SK-N-DZ (cell line): ENCODE measurements around the gene TCF3.
A peak's percentile ranks its signal among the peaks of the same experiment; 100 is the strongest.
"Not testable (repeated sequence)": the region's sequence is repeated elsewhere in the genome, so short reads cannot be mapped to it uniquely, and the experiment has no call there.

Source experiments
- DNase-seq: peaks from one replicate; pipeline ENCODE4 v3.0.0-alpha.2; 2015; ENCODE audit warnings: low spot score

TCF3 gene

DNA sequence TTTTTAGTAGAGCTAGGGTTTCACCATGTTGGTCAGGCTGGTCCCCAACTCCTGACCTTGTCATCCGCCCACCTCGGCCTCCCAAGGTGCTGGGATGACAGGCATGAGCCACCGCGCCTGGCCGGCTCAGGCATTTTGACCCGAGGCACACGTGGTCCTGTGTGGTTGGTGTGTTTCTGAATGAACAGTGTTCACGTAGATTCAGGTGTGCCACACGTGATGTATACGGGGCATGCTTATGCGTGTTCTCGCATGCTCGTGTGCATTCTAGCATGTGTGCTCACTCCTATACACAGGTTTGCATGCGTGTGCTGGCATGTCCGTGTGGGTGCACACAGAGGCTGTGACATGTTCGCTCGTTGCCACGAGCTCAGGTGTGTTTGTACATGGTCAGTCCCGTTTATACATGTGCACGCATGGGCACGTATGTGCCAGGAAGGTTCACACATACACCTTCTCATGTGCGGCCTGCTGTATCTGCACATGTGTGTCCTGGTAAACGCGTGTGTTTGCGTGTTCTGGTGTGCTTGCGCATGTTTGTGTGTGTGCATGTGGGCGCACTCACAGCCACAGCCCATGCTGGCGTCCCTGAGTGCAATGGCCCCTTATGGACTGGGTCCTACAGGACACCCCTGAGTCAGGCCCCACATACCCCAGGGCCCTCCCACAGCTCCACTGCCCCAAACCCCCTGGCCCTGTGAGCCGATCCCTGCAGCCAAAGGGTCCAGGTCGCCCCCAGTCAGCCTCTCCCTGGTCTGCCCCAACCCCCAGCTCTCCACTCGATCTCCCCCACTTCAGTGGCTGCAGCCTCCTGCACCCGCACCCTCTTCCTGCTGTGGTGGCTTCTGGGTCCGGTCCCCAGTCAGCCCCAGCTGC is 20.6 kb upstream of the TCF3 start:
- DNase-seq = no peak

DNA sequence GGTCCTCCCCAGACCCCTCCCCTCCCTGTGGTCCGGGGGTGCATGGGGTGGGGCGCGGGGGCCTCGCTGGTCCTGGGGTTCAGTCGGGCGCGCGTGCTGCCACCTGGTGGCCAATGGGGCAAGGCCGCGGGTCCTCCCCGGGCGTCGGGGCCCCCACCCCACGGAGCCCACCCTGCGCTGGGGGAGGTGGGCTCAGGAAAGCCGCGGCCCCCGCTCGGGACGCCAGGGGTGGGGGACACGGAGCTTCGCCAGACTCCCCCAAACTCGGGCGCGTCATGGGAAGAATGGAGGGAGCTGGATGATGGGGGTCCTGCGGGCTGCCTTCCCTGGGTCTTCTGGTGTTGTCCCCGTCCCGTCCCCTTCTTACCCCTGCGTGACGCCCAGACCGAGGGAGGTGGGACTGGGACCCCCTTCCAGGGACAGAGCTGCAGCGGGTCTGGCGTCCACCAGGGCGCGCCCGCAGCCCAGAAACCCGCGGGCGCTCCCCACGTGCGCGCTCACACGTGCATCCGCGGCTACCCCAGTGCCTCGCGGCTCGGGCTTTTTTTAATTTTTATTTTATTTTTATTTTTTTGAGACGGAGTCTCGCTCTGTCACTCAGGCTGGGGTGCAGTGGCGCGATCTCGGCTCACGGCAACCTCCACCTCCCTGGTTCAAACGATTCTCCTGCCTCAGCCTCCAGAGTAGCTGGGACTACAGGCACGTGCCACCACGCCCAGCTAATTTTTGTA is 19.8 kb upstream of the TCF3 start:
- DNase-seq = peak; percentile 68

DNA sequence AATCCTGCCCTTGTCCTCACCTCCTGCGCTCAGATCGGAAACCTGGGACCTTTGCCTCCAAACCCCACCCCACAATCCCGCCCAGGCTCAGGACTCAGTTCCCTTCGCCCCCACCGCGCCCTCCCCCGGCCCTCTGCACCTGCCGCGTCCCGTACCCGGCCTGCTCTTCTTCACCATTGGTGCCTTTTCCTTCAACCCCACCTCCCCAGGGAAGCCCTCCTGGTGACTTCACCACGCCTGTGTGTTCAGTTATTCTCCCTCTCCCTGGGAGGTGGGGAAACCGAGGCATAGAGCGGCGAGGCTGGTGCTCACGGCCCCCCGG is 19.3 kb upstream of the TCF3 start:
- no peak for DNase-seq

DNA sequence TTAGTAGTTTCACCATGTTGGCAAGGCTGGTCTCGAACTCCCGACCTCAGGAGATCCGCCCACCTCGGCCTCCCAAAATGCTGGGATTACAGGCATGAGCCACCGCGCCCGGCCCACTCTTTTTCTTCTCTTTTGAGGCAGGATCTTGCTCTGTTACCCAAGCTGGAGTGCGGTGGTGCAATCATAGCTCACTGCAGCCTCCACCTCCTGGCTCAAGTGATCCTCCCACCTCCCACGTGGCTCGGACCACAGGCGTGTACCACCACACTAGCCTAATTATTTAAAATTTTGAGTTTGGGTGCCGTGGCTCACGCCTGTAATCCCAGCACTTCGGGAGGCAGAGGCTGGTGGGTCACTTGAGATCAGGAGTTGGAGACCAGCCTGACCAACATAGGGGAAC is 18.3 kb upstream of the TCF3 start:
- not testable (repeated sequence) for DNase-seq

DNA sequence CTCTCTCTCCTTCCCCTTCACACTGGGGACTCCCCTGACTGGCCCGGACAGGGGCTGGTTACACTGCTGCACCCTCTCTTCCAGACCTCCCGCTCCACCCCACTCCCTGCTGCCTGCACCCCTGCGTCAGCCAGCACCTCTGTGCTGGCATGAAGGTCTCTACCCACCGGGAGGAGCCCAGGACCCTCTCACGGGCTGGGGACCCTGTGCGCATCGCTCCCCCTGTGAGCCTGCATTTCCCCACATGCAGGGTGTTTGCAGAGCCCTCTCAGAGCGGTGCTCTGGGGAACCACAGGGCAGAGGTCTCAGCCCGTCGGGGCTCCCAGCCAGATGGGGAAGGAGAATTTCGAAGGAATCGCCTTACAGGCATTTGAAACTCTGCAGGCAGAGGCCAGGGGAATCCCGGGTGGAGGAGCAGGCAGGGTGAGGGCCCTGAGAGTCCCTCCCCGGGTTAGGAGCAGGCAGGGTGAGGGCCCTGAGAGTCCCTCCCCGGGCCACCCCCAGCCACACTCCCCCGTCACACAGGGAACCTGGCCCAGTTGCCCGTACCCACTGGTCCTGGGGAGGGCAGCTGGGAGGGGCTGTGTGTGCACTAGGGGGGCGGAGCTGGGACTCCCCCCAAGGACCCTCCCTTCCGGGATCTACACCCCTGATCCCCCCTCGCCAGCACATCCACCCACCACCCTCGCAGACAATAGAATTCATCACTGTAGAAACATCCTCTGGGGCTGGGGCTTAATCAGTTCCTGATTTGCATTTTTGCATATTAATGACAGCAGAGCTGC is 16.3 kb upstream of the TCF3 start:
- peak; percentile 54 for DNase-seq

DNA sequence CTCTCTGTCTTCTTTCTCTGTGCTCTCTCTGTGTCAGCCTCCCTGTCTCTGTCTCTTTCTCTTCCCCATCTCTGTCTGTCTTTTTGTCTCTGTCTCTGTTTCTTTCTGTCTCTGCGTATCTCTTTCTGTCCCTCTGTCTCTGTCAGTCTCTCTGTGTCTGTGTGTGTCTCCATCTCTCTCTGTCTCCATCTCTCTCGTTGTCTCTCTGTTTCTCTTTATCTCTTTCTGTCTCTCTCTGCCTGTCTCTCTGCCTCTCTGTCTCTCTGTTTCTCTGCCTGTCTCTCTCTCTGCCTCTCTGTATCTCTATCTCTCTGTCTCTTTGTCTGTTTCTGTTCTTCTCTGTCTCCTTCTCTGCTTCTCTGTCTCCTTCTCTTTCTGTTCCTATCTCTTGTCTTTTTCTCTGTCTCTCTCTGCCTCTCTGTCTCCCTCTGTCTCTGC is 15.7 kb upstream of the TCF3 start:
- no peak for DNase-seq

DNA sequence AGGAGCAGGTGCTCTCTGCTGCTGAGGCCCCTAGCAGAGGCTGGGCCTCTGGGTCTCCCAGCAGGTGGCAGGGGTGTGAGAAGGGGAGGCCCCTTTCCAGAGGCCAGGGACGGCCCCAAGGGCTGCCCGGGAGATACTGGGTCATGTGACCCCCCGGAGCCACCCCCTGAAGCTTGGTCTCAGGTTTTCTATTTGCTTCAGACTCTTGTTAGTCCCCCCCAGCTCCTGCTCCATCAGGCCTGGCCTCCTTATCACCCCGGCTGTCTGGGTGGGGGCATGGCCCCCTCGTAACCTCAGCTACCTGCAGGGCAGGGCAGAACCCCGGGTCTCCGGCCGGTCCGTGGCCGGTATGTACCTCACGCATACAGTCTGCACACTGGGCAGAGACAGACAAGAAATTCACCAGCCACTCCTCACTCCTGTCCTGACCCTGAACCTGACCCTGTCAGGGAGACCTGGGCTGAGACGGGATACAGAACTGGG is 13.2 kb upstream of the TCF3 start:
- no peak for DNase-seq

DNA sequence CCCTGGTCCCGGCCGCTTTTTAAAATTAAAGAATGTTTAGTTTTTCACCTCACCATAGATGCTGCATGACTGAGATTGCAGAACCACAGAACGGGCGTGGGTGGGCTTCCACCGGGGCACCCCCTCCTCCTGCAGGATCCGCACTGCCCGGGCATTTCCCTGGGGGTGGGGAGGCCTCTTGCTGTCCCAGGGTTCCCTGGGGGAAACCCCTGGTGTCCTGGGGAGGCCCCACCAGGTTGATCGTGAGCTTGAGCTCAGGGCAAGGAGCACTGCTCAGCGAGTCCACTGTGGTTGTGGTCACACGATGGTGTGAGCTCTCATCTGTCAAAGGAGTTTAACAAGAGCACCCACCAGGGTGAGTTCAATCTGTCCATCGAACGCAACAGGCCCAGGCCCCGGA is 11.4 kb upstream of the TCF3 start:
- no peak for DNase-seq

DNA sequence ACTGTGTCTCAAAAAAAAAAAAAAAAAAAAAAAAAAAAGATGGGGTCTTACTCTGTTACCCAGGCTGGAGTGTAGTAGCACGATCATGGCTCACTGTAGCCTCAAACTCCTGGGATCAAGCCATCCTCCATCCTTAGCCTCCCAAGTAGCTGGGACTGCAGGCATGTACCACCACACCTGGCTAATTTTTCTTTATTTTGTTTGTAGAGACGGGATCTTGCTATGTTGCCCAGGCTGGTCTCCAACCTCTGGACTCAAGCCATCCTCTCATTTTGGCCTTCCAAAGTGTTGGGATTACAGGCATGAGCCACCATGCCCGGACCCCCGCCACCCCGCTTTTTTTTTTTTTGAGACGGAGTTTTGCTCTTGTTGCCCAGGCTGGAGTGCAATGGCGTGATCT is 10.8 kb upstream of the TCF3 start:
- DNase-seq = not testable (repeated sequence)

DNA sequence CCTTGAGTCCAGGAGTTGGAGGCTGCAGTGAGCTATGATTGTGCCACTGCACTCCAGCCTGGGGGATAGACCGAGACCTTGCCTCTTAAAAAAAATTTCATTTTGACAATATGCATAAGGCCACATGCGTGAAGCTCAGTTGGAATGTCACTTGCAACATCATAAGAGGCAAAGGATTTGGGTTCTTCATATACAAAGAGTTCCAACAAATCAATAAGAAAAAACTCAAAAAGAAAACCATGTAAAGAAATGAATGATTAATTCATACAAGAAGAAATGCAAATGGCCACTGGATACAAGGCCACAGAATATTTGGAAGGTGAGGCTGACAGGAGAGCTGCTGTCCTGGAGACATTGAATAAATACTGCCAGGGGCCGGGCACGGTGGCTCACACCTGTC is 9.6 kb upstream of the TCF3 start:
- DNase-seq = no peak

DNA sequence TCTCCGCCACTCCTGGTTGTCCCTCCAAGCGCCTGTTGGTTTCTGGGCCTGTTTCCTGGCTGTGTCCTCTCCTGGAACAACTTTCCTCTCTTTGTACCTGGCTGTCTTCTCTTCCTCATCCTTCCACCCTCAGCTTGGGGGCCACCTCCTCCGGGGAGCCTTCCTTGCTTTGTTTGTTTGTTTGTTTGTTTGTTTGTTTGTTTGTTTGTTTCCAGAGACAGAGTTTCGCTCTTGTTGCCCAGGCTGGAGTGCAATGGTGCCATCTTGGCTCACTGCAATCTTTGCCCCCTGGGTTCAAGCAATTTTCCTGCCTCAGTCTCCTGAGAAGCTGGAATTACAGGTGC is 6.6 kb upstream of the TCF3 start:
- DNase-seq = no peak

DNA sequence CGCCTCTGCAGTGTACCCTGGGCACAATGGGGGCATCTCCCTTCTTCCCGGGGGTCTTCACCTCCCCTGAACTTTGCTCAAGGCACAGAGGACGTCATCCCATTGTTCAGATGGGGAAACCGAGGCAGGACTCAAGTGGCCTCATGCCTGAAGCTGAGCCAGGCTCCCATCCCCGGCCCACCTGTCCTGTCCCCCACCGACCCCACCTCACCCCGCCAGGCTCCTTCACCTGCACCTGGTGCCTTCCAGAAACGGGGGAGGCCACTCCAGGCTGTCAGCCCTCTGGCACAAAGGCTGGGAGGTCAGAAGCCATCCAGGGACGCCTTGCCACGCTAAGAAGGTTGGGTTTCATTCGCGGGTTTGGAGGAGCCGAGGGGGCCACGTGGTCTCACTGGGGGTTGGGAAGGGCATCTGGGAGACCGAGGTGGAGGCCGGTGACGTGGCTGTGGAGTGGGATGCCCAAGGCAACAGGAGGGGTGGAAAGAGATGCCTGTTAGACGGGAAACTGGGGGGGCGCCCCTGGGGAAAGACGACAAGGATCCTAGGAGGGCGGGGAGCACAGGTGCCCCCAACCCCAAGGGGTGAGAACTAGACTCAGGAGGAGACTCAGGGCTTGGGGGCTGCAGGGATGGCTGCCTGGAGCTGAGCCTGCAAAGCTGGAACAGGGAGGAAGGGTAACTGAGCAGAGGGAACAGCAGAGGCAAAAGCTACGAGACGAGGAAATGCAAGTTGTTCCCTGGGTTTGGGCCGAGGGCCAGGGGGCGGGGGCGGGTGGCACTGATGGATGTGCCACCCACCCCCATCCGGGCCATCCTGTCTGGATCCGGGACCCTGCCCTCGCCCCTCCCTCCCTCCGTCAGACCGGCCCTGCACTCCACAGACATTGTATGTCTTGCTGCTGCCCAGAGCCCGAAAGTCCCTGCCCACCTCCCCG is 6.0 kb upstream of the TCF3 start:
- no peak for DNase-seq

DNA sequence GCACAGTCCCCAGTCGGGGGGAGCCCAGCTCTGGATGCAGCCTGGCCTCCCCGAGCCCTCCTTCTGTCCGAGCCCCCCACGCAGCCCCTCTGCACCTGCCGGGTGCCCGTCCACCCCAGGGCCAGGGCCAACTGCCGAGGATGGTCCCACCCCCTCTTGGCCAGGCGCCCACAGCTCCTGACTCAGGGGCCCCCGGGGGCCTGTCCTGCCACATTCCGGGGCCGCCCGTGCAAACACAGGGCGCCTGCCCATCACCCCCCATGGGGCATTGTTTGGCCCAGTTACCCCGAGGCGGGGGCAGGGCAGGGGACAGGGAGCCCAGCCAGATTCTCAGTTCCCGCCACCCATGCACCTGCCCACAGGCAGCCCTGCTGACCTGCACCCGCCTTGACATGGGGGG is 5.3 kb upstream of the TCF3 start:
- DNase-seq = no peak

DNA sequence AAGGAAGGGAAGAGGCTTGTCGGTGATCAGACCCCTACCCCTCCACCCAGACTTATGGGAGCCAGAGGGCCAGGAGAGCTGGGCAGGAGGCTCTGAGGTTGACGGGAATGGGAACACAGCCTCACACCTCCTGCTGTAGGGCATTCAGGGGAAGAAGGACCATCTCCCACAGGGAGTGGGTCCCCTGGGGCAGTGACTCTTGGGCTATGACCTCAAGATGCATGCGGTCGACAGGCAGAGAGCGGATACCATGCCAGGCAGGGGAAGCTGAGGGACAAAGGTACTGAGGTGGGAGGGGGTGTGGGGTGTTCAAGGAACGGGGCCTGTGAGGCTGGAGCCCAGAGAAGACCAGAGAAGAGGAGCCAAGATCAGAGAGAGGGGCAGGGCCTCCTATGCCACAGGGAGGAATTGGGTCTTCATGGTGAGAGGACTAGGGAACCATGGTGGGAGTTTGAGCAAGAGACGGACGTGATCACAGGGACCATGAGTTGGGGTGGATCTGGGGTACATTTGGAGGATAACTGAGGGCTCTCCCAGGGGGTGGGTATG is 4.6 kb upstream of the TCF3 start:
- no peak for DNase-seq

DNA sequence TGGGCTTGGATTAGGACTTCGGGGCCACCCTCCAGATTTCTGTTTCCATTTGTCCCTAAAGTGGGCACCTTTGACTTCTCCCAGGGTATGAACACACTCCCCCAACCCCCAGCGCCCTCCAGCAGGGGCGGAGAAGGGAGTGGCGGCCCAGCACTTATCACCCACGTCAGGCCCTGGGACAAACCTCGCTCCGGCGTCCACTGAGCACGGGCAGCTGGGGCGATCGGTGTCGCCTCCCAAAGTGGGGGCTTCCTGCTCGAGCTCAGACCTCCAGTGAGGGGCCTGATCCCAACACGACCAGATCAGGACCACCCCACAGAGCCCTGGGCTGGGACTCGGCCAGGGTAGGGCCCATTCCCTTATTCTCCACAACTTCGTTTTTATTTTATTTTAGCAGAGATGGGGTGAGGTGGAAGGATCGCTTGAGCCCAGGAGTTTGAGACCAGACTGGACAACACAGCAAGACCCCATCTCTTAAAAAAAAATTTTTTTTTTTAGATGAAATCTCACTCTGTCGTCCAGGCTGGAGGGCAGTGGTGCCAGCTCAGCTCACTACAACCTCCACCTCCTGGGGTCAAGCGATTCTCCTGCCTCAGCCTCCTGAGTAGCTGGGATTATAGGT is 3.7 kb upstream of the TCF3 start:
- no peak for DNase-seq

DNA sequence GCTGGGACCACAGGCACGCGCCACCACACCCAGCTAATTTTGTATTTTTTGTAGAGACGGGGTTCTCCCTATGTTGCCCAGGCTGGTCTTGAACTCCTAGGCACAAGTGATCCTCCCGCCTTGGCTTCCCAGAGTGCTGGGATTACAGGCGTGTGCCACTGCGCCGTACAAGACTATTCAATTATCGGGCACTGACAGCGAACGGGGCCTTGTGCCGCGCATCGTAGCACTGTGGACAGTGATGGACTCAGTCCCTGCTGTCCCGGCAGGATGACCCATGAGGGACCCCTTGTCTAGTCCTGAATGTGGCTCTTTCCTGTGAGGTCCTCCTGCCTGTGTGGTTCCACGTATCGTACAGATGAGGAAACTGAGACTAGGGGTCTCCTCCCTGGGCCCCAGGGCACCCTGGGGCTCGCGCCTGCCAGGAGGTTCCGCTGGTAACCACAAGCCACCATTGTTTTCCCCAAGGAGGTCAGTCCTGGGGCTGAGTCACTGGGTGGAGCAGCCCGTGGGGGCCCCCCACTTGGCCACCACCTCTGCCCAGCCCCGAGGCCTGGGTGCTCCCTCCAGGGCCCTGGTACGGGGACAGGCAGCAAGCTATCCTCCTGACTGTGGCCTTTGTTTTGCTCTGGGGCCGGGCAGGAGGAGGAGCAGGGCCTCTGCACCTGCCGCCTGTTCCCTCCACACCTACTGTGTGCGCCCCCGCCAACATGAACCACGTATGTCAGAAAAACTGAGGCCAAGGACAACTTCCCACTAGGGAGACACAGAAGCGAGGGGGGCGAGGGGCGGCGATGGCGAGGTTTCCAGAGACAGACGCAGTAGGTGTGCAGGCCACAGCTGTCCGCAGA is 2.9 kb upstream of the TCF3 start:
- no peak for DNase-seq

DNA sequence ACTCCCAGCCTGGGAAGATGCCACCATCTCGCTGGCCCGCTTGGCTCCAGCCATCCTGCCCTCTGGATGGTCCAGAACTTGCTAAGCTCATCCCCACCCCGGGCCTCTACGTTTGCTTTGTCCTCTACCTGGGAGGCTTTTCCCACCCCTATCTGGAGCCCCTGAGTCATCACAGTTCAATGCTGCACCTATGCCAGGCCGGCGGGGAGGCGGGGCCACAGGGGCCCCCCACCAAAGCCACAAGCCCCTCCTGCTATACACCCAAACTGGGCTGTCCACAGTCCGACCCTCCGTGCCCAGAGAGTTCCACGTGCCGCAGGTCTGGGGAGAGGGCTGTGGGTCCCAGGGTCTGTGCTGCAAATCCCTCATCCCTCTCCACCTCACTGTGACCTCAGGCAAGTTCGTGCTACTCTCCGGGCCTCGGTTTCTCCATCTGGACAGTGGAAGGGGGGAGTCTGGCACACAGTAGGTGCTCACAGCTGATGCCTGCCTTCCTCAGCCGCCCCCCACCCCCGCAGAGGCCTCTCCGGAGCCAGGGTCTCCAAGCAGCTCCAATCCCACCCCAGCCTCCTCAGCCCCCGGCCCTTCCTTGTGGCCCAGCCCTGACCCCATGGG is 1.9 kb upstream of the TCF3 start:
- DNase-seq = no peak

DNA sequence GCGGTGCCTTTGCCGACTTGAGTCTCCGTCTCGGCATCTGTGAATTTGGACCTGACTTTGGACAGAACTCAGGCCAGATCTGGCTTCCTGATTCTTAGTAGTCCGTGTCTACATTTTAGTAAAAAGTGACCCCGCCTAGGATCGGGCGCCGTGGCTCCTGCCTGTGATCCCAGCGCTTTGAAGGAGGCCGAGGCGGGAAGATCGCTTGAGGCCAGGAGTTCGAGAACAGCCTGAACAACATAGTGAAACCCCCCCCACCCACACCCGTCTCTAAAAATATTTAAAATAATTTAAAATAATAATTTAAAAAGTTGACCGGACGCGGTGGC is 849 bp upstream of the TCF3 start:
- DNase-seq = no peak

DNA sequence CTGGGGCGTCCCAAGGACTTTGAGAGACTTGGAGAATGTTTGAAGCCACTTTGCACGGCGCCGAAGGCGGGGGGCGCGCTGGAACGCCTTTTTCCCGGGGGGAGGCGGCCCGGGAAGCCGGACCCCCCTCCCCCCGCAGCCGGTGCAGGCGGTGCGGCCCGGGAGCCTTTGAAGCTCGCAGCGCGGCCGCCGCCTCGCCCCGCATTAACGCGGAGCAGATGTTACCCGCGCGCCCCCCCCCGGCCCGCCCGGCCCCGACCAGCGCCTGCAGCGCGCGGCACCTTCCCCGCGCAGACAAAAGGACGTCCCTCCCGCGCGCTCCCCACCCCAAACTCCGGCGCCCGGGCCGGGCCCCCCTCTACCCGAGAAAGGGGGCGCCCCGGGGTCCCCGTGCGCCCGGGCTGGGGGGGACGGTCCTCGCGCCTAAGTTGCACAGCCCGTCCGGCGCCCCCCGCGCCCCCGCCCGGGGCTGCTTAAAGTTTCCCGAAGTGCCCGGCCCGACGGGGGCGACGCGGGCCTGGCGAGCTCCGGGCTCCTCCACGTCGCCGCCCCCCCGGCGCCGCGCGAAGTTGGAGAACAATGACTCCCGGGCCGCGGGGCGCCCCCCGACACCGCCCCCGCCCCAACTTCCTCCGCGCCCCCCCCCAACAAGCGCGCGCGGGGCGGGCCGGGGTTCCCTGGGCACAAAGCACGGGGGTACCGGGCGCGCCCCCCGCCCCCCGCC is 685 bp downstream of the TCF3 start:
- DNase-seq = no peak
